NCI-H748 (cell line): ENCODE data around the gene CTBP1.

Source experiments
- DNase-seq: peaks from one replicate; lab custom pipeline; 2025; ENCODE audit not compliant: unreplicated experiment; lab: John Stamatoyannopoulos, UW

CTBP1 gene

GRCh38 chr4:1211891-1212545 lies 36.9 kb downstream of the CTBP1 start:
- DNase-seq = no peak

DNA sequence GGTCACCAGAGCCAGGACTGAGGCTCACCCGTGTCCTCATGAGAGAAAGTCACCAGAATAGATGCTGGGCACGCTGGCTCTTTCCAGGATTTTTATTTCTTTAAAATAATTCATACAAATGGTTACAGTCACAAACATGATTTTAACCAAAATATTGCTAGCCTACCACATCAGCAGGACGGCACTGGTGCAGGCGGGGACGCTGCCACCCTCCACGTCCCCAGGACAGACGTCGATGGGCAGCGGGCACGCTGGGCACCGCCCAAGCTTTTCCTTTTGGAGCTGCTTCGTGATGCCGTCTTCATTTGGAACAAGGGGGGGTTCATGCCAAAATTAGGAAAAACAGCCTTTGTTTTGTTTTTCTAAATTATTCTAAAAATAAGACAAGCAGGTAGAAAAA lies 37.6 kb downstream of the CTBP1 start:
- DNase-seq = no peak

GRCh38 chr4:1210971-1211370 lies 38.0 kb downstream of the CTBP1 start:
- no peak for DNase-seq

DNA sequence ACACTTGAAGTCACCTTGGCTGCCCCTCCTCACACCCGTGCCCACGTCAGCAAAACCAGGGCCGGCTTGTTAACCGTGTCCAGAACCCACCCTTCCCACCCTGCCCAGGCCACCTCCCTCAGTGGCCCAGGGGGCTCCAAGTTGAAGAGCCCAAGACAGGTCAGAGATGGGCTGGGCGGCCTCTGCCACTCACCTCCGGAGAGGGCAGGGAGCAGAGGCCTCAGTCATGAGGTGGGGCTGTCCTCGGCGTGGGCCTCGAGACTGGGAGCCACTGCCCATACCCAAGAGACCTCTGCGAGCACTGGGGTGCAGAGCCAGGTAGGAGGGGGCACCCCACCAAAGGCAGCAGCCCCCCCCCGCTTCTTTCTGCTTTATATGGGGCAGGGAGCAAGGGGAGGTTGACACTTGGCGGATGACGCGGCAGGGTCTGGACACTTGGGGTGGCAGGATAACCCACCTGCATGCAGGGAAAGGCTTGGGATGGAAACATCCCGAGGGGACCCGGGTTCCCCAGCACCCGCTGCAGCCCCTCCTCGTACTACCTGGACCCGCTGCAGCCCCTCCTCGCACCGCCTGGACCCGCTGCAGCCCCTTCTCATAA lies 38.6 kb downstream of the CTBP1 start:
- DNase-seq = no peak

DNA sequence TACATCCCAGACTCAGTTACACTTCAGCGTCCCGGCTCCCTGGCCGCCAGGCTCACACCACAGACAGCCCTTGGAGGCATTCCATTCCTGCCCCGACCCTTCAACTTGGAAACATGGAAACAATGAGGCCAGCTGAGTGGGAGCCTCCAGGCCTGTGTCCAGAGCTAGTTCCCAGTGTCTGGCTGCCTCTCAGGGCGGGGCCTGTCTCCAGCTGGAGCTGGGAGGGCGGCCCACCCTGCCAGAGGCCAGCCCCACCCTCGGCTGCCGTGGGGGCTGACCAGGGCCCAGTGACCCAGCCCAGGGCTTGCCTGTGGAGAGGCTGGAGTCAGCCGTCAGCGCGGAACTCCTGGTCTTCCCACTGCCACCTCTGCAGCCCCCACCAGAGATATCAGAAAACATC lies 39.1 kb downstream of the CTBP1 start:
- no peak for DNase-seq

GRCh38 chr4:1208970-1209704 lies 39.8 kb downstream of the CTBP1 start:
- DNase-seq = no peak

DNA sequence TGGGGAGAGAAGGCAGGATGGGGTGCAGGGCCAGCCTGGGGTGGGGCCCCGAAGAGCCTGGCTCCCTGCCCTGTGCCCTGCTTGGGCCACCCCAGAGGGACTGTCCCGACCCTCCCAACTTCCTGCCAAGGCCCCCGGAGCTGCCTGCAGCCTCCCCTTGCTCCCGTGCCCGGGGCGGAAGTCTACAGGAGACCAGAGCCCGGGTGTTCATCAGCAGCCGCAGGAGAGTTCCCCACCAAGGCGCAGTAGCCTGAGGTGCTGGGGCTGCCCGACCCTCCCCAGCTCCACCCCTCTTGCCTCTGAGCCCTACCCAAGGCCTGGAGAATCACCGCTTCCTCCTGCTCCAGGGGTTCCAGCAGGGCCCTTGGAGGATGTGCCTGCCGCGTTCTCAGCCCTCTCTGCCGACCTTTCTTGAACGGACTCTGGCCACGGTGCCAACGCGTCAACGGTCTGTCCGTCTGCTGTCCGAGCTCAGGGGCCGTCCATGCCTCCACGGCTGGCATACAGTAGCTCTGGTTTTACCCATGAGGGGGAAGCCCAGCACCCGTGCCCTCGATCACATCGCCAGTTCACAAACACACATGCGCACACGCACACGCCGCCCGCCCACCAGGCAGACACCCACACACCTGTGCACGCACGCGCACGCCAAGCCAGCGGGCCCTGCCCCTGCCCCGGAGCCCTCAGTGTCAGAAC lies 40.5 kb downstream of the CTBP1 start:
- DNase-seq = no peak

DNA sequence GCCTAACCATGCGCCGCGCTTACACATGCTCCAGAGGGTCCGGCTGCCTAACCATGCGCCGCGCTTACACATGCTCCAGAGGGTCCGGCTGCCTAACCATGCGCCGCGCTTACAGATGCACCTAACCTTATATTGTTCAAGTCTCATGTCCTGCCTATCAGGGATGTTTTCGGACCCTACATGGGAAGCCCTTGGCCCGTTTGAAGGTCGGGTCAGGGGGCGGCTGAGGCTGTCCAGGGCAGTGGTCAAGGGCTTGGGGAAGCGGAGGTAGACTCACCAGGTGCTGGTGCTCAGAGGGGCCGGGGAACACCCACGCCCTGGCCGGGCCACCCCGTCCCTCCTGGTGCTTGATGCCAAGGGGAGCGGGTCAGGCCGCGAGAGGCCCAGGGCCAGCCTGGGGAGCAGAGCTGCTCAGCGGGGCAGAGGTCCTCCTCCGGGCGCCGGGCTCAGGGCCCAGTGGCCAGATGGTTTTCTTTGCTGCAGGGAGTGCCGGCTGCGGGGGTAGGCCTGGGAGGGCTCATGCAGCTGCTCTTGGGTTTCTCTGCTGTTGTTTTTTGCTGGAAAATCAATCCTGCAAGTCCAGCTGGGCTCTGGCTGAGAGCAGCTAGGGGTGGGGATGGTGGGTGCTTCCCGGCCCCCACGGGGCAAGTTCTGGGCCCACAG lies 41.2 kb downstream of the CTBP1 start:
- DNase-seq = no peak

- no peak for DNase-seq
These were observed 41.8 kb downstream of the CTBP1 start for GRCh38 chr4:1207157-1207470.

- no peak for DNase-seq
These were observed 42.4 kb downstream of the CTBP1 start for GRCh38 chr4:1206299-1207156.

DNA sequence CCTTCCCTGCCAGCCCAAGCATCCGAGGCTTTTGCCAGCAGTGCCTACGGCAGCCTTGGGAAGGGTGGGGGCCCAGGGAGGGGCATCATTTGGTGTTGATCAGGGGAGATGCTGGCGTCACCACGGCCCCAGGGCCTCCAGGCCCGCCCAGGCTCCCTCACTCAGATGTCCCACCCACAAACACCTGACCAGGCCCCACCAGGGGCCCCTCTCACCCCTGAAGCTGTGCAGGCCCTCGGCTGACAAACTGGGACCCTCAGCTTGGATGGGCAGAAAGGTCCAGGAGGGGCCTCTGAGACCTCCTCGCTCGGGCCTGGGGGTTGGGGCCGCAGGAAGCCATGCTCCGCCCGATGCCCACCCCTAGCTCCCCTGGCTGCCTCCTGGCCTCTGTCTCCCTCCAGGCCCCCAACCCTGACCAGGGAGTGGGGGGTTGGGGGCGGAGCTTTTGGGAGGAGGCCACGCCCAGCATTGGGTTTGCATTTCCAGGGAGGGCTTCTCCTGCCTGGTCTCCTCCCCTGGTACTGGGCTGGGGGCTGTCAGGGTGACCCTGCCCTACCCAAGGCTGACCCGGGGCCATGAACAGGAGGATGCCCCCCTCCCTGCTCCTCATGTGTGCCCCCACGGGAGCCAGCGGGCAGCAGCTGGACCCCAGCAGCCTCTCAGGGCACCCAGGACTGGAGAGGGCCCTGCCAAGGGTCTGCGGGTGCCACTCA lies 43.2 kb downstream of the CTBP1 start:
- no peak for DNase-seq

- DNase-seq = no peak
These were observed 43.9 kb downstream of the CTBP1 start for GRCh38 chr4:1204828-1205585.

DNA sequence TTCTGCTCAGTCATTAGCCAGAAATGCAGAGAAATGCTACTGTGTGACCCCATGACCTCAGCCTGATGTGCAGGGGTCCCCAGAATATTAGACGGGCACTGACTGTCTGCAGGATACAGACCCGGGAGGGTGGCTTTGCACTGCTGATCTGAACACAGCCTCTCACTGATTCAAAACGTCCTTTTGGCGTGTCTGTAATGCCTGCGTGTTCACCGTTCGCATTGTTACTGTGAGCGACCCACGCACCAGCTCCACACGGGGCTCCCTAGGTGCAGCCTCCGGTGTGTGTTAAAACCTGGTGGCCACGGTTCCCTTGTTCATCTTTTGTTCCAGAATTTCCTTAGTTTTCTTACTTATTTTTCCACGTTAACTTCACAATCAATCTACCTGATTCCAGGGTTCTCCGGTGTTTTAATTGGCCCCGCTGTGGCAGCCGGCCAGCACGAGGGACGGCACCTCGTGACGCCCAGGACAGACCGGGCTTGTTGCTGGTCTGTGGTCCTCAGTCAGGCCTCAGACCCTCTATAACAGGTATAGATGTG lies 44.6 kb downstream of the CTBP1 start:
- no peak for DNase-seq

DNA sequence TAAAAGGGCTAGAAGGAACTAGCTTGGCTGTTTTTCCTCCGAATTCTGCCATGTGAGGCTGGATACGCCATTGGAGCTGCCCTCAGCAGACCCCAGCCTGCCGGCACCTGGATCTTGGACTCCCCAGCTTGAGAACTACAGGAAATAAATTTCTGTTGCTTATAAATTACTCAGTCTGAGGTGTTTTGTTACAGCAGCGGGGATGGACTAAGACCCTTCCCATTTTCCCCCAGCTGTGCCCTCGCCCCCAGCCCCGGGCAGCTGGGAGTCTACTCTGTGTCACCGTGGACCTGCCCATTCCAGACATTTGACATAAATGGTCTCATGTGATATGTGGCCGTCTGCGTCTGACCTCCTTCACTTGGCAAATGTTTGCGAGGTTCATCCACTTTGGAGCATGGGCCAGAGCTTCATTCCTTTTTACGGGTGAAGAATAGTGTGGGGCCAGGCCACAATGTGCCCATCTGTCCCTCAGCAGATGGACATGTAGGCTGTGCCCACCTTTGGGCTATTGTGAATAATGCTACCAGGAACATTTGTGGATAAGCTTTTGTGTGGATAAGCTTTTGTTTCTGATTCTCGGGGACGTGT lies 45.8 kb downstream of the CTBP1 start:
- DNase-seq = no peak

GRCh38 chr4:1202526-1203011 lies 46.4 kb downstream of the CTBP1 start:
- no peak for DNase-seq

GRCh38 chr4:1201851-1202525 lies 46.9 kb downstream of the CTBP1 start:
- no peak for DNase-seq

GRCh38 chr4:1200425-1201035 lies 48.4 kb downstream of the CTBP1 start:
- no peak for DNase-seq
